HEK293T (cell line): ENCODE data around the gene MPRIP.

Source experiments
- ARNT ChIP-seq: fragments of 450-650 bp; IDR thresholded peaks from 2 replicates; pipeline ENCODE4 v1.6.1; 2017; ENCODE audit warnings: mild to moderate bottlenecking
- BHLHE40 ChIP-seq: fragments of 450-650 bp; IDR thresholded peaks from 2 replicates; pipeline ENCODE4 v1.6.1; 2016; ENCODE audit warnings: mild to moderate bottlenecking, moderate library complexity, borderline replicate concordance
- ELF4 ChIP-seq: fragments of 450-650 bp; IDR thresholded peaks from 2 replicates; pipeline ENCODE4 v1.6.1; 2017; ENCODE audit warnings: antibody characterized with exemption
- FOXA1 ChIP-seq: fragments of 450-650 bp; IDR thresholded peaks from 2 replicates; pipeline ENCODE4 v1.6.1; 2016; ENCODE audit warnings: mild to moderate bottlenecking
- FOXK2 ChIP-seq: fragments of 450-650 bp; IDR thresholded peaks from 2 replicates; pipeline ENCODE4 v1.6.1; 2016; ENCODE audit warnings: mild to moderate bottlenecking
- FOXM1 ChIP-seq: fragments of 450-650 bp; IDR thresholded peaks from 2 replicates; pipeline ENCODE4 v1.6.1; 2017; ENCODE audit warnings: mild to moderate bottlenecking, borderline replicate concordance
- LEF1 ChIP-seq: fragments of 450-650 bp; IDR thresholded peaks from 2 replicates; pipeline ENCODE4 v1.6.1; 2017; ENCODE audit warnings: mild to moderate bottlenecking, borderline replicate concordance
- NFRKB ChIP-seq: fragments of 450-650 bp; IDR thresholded peaks from 2 replicates; pipeline ENCODE4 v1.6.1; 2016; ENCODE audit warnings: mild to moderate bottlenecking, moderate library complexity
- SP1 ChIP-seq: fragments of 450-650 bp; IDR thresholded peaks from 2 replicates; pipeline ENCODE4 v1.6.1; 2017
- SUZ12 ChIP-seq: fragments of 450-650 bp; IDR thresholded peaks from 2 replicates; pipeline ENCODE4 v1.6.1; 2016; ENCODE audit warnings: mild to moderate bottlenecking
- TARDBP ChIP-seq: fragments of 450-650 bp; IDR thresholded peaks from 2 replicates; pipeline ENCODE4 v1.6.1; 2016
- ZNF384 ChIP-seq: fragments of 450-650 bp; IDR thresholded peaks from 2 replicates; pipeline ENCODE4 v1.6.1; 2016
- TF ChIP-seq, protein P1 (sequence below): fragments of 450-650 bp; IDR thresholded peaks from 2 replicates; pipeline ENCODE4 v1.6.1; 2016

DNA sequence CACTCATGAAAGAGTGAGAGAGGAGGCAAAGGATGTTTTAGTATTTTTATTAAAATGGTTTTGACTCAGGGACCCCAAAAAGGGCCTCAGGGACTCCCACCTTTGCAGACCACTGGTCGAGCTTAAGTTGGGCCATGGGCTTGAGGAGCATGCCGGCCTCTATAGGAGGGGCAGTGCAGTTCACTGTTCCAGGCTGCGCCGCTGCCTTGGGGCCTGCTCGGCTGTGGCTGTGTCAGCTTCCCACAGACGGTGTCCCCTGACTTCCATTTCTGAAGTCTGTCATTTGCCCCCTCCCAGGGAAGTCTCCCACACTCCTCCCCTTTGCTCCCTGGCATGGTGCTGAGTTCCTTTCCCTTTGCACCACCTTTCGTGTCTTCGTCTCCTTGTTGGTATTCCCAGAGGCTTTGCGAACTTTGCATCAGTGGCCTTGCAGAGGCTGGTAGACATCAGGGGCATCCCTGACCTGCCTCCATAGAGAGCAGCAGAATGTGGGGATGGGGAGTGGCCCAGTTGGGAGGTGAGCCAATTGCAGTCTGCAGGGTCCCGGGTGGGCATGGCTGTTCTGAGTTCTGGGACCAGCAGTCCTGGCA is 17.1 kb downstream of the MPRIP start:
- TF ChIP-seq, protein P1, sequence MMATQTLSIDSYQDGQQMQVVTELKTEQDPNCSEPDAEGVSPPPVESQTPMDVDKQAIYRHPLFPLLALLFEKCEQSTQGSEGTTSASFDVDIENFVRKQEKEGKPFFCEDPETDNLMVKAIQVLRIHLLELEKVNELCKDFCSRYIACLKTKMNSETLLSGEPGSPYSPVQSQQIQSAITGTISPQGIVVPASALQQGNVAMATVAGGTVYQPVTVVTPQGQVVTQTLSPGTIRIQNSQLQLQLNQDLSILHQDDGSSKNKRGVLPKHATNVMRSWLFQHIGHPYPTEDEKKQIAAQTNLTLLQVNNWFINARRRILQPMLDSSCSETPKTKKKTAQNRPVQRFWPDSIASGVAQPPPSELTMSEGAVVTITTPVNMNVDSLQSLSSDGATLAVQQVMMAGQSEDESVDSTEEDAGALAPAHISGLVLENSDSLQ = no peak
- TF ChIP-seq FOXA1 = no peak
- TF ChIP-seq SP1 = no peak
- no peak for TF ChIP-seq ARNT
- TF ChIP-seq ZNF384 = no peak
- TF ChIP-seq BHLHE40 = no peak
- TF ChIP-seq ELF4 = no peak
- TF ChIP-seq FOXM1 = no peak
- TF ChIP-seq NFRKB = no peak
- TF ChIP-seq FOXK2 = no peak
- TF ChIP-seq TARDBP = no peak
- TF ChIP-seq LEF1 = no peak
- TF ChIP-seq SUZ12 = no peak
